Measurements from ENCODE around the gene OR2AJ1. TPM values are rescaled to one million over a fixed set of nuclear protein-coding genes. Genes with fewer than 3 reads are reported as not detected.
"Not testable (repeated sequence)": the region's sequence is repeated elsewhere in the genome, so short reads cannot be mapped to it uniquely, and the experiment has no call there.

The OR2AJ1 gene
- total RNA-seq, 2 experiments from 2014 or later = not detected

DNA sequence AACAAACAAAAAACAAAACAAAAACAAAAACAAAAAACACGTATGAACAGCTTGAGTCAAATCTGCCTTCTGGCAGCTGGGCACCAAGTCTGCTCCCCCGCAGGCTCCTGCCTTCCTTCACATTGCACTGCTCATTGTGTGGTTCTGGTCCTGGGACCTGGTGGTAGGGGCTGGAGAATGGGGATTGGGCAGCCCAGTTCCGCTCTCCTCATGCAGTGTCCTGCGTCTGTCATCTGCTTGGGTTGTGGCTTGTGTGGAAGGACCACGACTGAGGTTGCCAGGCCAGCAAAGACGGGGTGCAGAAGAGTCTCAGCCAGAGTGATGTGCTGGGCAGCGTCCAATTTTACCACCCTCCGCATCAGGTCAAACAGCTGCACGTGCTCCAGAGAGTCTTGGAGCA, 11.1 kb downstream of the OR2AJ1 start:
- POLR2A ChIA-PET = no interaction called here
- Mint-ChIP-seq H3K9me3 (peaks cover 2% of the 10 kb centered on the region), H3K36me3 (ENCODE audit: low read depth) (no peaks in the 10 kb centered on the region), H3K4me1 (ENCODE audit: low read depth) (no peaks in the 10 kb centered on the region), H3K27ac (no peak overlapping the region), H3K27me3 (no peaks in the 10 kb centered on the region), H3K4me3 (no peak overlapping the region)
- intact Hi-C loops (cut with micrococcal nuclease) = no loop called here
- DNase-seq (no peak), ATAC-seq (no peak)
- CTCF ChIA-PET = interaction anchor here (0.8 to 1.2 kb wide), 4 partner anchors 8 to 204 kb away, joined by 3 to 6 read pairs (median 4); no protein-coding TSS in a partner anchor
- TF ChIP-seq, protein P1, sequence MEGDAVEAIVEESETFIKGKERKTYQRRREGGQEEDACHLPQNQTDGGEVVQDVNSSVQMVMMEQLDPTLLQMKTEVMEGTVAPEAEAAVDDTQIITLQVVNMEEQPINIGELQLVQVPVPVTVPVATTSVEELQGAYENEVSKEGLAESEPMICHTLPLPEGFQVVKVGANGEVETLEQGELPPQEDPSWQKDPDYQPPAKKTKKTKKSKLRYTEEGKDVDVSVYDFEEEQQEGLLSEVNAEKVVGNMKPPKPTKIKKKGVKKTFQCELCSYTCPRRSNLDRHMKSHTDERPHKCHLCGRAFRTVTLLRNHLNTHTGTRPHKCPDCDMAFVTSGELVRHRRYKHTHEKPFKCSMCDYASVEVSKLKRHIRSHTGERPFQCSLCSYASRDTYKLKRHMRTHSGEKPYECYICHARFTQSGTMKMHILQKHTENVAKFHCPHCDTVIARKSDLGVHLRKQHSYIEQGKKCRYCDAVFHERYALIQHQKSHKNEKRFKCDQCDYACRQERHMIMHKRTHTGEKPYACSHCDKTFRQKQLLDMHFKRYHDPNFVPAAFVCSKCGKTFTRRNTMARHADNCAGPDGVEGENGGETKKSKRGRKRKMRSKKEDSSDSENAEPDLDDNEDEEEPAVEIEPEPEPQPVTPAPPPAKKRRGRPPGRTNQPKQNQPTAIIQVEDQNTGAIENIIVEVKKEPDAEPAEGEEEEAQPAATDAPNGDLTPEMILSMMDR (IDR thresholded peaks at IDR 0.05) = no peak

DNA sequence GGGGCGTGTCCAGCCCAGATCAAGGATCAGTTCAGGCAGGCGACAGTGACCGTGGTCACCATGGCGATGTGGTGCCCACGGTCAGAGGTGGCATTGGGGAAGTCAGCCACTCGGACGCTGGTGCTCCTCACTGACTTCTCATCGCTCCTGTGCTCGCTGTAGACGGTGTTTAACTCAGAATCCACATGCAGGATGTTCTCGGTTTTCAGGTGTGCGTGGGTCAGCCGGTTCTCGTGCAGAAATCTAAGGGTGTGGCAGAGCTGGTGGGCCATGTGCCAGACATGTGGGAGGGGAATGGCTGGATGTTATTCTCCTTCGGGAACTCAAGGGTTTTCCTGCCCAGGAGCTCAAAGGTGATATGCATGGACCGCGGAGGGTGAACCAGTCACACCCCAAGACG, 11.7 kb downstream of the OR2AJ1 start:
- Mint-ChIP-seq H3K27ac (no peak overlapping the region), H3K4me1 (ENCODE audit: low read depth) (no peaks in the 10 kb centered on the region), H3K4me3 (no peak overlapping the region), H3K36me3 (ENCODE audit: low read depth) (no peaks in the 10 kb centered on the region), H3K9me3 (peaks cover 2% of the 10 kb centered on the region), H3K27me3 (no peaks in the 10 kb centered on the region)
- no peak for ATAC-seq
- CTCF ChIA-PET = interaction anchor here (0.8 to 1.4 kb wide), 8 partner anchors 9 to 203 kb away, joined by 3 to 6 read pairs (median 3); no protein-coding TSS in a partner anchor
- POLR2A ChIA-PET = no interaction called here
- no peak for DNase-seq
- TF ChIP-seq, protein P1 (IDR thresholded peaks at IDR 0.05) = no peak
- intact Hi-C loops (cut with micrococcal nuclease) = no loop called here

DNA sequence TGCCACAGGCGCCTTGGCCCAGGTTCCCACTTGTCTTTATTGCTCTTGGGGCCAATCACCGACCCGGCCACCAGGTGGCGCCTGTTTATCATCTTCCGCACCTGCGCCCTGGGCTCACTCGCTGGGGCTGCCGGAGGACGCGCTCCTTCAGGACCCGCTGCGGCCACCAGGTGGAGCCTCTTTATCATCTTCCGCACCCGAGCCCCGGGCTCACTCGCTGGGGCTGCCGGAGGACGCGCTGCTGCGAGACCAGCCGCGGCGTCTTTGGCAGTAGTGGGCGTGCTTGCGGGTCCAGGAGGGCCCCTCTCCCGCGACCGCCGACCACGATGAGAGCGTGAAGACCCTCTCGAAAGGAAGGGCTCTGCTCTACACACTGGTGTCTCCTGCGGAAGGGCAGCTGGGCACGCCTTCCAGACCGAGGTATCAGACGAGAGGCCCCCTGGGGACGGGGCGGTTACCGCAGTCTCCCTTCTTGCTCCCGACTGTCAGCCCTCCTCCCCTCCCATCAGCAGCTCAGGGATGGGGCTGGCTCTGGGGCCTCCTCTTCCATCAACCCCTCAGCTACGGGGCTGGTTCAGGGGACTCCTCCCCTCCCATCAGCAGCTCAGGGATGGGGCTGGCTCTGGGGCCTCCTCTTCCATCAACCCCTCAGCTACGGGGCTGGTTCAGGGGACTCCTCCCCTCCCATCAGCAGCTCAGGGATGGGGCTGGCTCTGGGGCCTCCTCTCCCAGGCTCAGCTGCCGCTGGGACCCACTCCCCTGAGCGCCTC, 12.5 kb downstream of the OR2AJ1 start:
- POLR2A ChIA-PET; H3K9me3 Mint-ChIP-seq; H3K4me1 Mint-ChIP-seq (ENCODE audit: low read depth); intact Hi-C loops (cut with micrococcal nuclease); H3K36me3 Mint-ChIP-seq (ENCODE audit: low read depth); H3K27me3 Mint-ChIP-seq: not testable (repeated sequence)
- TF ChIP-seq, protein P1 (IDR thresholded peaks at IDR 0.05) = peak; percentile 88
- peak; percentile 94 for ATAC-seq
- CTCF ChIA-PET = interaction anchor here (0.5 to 1.4 kb wide), 10 partner anchors 10 to 456 kb away, joined by 3 to 6 read pairs (median 3); no protein-coding TSS in a partner anchor
- Mint-ChIP-seq H3K4me3 (peak overlapping the region; percentile 79), H3K27ac (peak overlapping the region; percentile 76)
- DNase-seq = peak; percentile 96

DNA sequence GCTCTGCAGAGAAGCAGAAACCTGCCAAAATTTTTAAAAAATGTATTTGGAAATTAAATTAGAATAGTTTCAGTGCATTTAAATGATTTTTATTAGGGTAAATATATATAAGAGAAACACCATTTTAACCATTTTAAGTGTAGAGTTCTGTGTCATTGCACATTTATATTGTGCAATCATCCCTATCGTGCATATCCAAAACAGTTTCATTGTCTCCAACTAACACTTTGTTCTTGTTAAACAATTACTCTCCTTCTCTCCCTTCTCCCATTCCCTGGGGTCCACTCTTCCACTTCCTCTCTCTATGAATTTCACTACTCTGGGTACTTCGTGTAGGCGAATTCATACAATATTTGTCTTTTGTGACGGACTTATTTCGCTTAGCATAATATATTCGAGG, 17.9 kb downstream of the OR2AJ1 start:
- no peaks in the 10 kb centered on the region for H3K4me1 Mint-ChIP-seq (ENCODE audit: low read depth)
- H3K36me3 Mint-ChIP-seq (ENCODE audit: low read depth) = no peaks in the 10 kb centered on the region
- no peak overlapping the region for H3K27ac Mint-ChIP-seq
- intact Hi-C loops (cut with micrococcal nuclease) = no loop called here
- ATAC-seq (no peak), DNase-seq (no peak)
- POLR2A ChIA-PET = no interaction called here
- H3K9me3 Mint-ChIP-seq = no peaks in the 10 kb centered on the region
- no peak overlapping the region for H3K4me3 Mint-ChIP-seq
- CTCF ChIA-PET = no interaction called here
- TF ChIP-seq, protein P1 (IDR thresholded peaks at IDR 0.05) = no peak
- H3K27me3 Mint-ChIP-seq = no peaks in the 10 kb centered on the region

DNA sequence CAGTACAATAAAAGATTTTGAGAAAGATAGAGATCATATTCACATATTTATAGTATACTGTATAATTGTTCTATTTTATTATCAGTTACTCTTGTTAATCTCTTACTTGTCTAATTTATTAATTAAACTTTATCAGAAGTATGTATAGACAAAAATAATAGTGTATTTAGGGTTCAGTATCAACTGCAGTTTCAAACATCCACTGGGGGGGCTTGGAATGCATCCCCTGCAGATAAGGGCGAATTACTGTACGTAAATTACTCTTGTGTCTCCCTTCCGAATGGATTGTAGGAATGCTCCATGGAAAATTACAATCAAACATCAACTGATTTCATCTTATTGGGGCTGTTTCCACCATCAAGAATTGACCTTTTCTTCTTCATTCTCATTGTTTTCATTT, 23.9 kb downstream of the OR2AJ1 start, which contains the start of gene OR2L8:
TSS of gene OR2L8 (plus strand) at position 301 of the 400 bp plus-strand sequence. CDS start at position 301, 0 bp downstream.
- DNase-seq (no peak), ATAC-seq (no peak)
- intact Hi-C loops (cut with micrococcal nuclease) = no loop called here
- ChIA-PET POLR2A (no interaction called here), CTCF (no interaction called here)
- no peak within 1 kb of the TSS for H3K27ac Mint-ChIP-seq
- H3K4me3 Mint-ChIP-seq = no peak within 1 kb of the TSS
- no peaks in the 10 kb centered on the region for H3K36me3 Mint-ChIP-seq (ENCODE audit: low read depth)
- H3K27me3 Mint-ChIP-seq = no peaks in the 10 kb centered on the region
- peaks cover 6% of the 10 kb centered on the region for H3K9me3 Mint-ChIP-seq
- TF ChIP-seq, protein P1 (IDR thresholded peaks at IDR 0.05) = no peak
- H3K4me1 Mint-ChIP-seq (ENCODE audit: low read depth) = no peaks in the 10 kb centered on the region
